Measurements from ENCODE around the gene FBN2. TPM values are rescaled to one million over a fixed set of nuclear protein-coding genes. Genes with fewer than 3 reads are reported as not detected.
A peak's percentile ranks its signal among the peaks of the same experiment; 100 is the strongest.

FBN2 gene
- total RNA-seq, 4 donors from 2014 or later: 5.4 to 14.9 (median 10.1) TPM

- 77% methylated on average over 3 of the region's 3 CpGs for WGBS
- H3K27ac ChIP-seq (replicated peaks in 1 of 4): peak overlapping the region in 2 of 4 donors; percentile 3 to 19
- TF ChIP-seq POLR2AphosphoS5 (IDR thresholded peaks at IDR 0.05): no peak
- no peak for TF ChIP-seq EP300 (IDR thresholded peaks at IDR 0.05)
- no peak for TF ChIP-seq POLR2A (IDR thresholded peaks at IDR 0.05; ENCODE audit: low read depth)
- TF ChIP-seq, protein P1, sequence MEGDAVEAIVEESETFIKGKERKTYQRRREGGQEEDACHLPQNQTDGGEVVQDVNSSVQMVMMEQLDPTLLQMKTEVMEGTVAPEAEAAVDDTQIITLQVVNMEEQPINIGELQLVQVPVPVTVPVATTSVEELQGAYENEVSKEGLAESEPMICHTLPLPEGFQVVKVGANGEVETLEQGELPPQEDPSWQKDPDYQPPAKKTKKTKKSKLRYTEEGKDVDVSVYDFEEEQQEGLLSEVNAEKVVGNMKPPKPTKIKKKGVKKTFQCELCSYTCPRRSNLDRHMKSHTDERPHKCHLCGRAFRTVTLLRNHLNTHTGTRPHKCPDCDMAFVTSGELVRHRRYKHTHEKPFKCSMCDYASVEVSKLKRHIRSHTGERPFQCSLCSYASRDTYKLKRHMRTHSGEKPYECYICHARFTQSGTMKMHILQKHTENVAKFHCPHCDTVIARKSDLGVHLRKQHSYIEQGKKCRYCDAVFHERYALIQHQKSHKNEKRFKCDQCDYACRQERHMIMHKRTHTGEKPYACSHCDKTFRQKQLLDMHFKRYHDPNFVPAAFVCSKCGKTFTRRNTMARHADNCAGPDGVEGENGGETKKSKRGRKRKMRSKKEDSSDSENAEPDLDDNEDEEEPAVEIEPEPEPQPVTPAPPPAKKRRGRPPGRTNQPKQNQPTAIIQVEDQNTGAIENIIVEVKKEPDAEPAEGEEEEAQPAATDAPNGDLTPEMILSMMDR (IDR thresholded peaks at IDR 0.05): no peak
- no peaks in the 10 kb centered on the region for H3K9me3 ChIP-seq
- peaks cover 0 to 19% (median 0%) of the 10 kb centered on the region in 4 donors for H3K36me3 ChIP-seq
- peaks cover 0 to 25% (median 18%) of the 10 kb centered on the region in 4 donors for H3K4me1 ChIP-seq
- no peak for DNase-seq (ENCODE audit: extremely low spot score)
- no peaks in the 10 kb centered on the region for H3K27me3 ChIP-seq
- intact Hi-C loops (cut with DNase I): loop anchor here (2.0 kb wide), 1 partner anchor 35 kb away; no protein-coding TSS in a partner anchor
- H3K4me3 ChIP-seq: no peak overlapping the region
Observed at GRCh38 chr5:128353441-128354107, 184.5 kb downstream of the FBN2 start.

GRCh38 chr5:128350705-128351104, 187.3 kb downstream of the FBN2 start:
- TF ChIP-seq POLR2A (IDR thresholded peaks at IDR 0.05; ENCODE audit: low read depth) (no peak), POLR2AphosphoS5 (IDR thresholded peaks at IDR 0.05) (no peak)
- no peaks in the 10 kb centered on the region for H3K9me3 ChIP-seq
- DNase-seq (ENCODE audit: extremely low spot score): no peak

GRCh38 chr5:128349044-128349858, 188.8 kb downstream of the FBN2 start:
- Histone ChIP-seq H3K4me3 (no peak overlapping the region), H3K27ac (replicated peaks in 1 of 4) (peak overlapping the region in 1 of 4 donors; percentile 17), H3K36me3 (peaks cover 0 to 7% (median 3%) of the 10 kb centered on the region in 4 donors), H3K9me3 (no peaks in the 10 kb centered on the region), H3K27me3 (no peaks in the 10 kb centered on the region), H3K4me1 (peaks cover 0 to 40% (median 33%) of the 10 kb centered on the region in 4 donors)
- TF ChIP-seq EP300 (IDR thresholded peaks at IDR 0.05) (no peak), POLR2AphosphoS5 (IDR thresholded peaks at IDR 0.05) (no peak), POLR2A (IDR thresholded peaks at IDR 0.05; ENCODE audit: low read depth) (no peak)
- TF ChIP-seq, protein P1 (IDR thresholded peaks at IDR 0.05): no peak
- WGBS: 56% methylated on average over 11 of the region's 11 CpGs
- no peak for DNase-seq (ENCODE audit: extremely low spot score)
- intact Hi-C loops (cut with DNase I): no loop called here

More at GRCh38 chr5:128350705-128351104, 187.3 kb downstream of the FBN2 start:
- Histone ChIP-seq H3K27ac (replicated peaks in 1 of 4) (no peak overlapping the region), H3K36me3 (peaks cover 0 to 7% (median 0%) of the 10 kb centered on the region in 4 donors), H3K4me3 (no peak overlapping the region), H3K4me1 (peaks cover 0 to 36% (median 33%) of the 10 kb centered on the region in 4 donors), H3K27me3 (no peaks in the 10 kb centered on the region)
- WGBS: 86% methylated on average over 5 of the region's 5 CpGs
- intact Hi-C loops (cut with DNase I): no loop called here

GRCh38 chr5:128346038-128346437, 192.0 kb downstream of the FBN2 start:
- H3K27me3 ChIP-seq: no peaks in the 10 kb centered on the region
- H3K9me3 ChIP-seq: no peaks in the 10 kb centered on the region
- peaks cover 0 to 28% (median 22%) of the 10 kb centered on the region in 4 donors for H3K4me1 ChIP-seq
- DNase-seq (ENCODE audit: extremely low spot score): no peak
- no peak overlapping the region for H3K4me3 ChIP-seq
- TF ChIP-seq, protein P1 (IDR thresholded peaks at IDR 0.05): no peak
- no peak for TF ChIP-seq EP300 (IDR thresholded peaks at IDR 0.05)
- intact Hi-C loops (cut with DNase I): no loop called here
- H3K36me3 ChIP-seq: peaks cover 0 to 25% (median 4%) of the 10 kb centered on the region in 4 donors
- H3K27ac ChIP-seq (replicated peaks in 1 of 4): no peak overlapping the region
- WGBS: 26% methylated on average over 3 of the region's 3 CpGs

GRCh38 chr5:128345247-128345646, 192.8 kb downstream of the FBN2 start:
- H3K27ac ChIP-seq (replicated peaks in 1 of 4): no peak overlapping the region
- intact Hi-C loops (cut with DNase I): no loop called here
- DNase-seq (ENCODE audit: extremely low spot score): no peak
- no peak for TF ChIP-seq EP300 (IDR thresholded peaks at IDR 0.05)
- TF ChIP-seq POLR2AphosphoS5 (IDR thresholded peaks at IDR 0.05): no peak
- TF ChIP-seq POLR2A (IDR thresholded peaks at IDR 0.05; ENCODE audit: low read depth): no peak
- TF ChIP-seq, protein P1 (IDR thresholded peaks at IDR 0.05): no peak
- peaks cover 0 to 20% (median 4%) of the 10 kb centered on the region in 4 donors for H3K36me3 ChIP-seq
- WGBS: 96% methylated on average over 16 of the region's 16 CpGs
- H3K27me3 ChIP-seq: no peaks in the 10 kb centered on the region
- no peak overlapping the region for H3K4me3 ChIP-seq
- peaks cover 0 to 28% (median 22%) of the 10 kb centered on the region in 4 donors for H3K4me1 ChIP-seq
- no peaks in the 10 kb centered on the region for H3K9me3 ChIP-seq

Data from esophagus muscularis mucosa (tissue), 4 donors.